MM.1S (cell line): ENCODE measurements around the gene NMNAT1.
"Not testable (repeated sequence)": the region's sequence is repeated elsewhere in the genome, so short reads cannot be mapped to it uniquely, and the experiment has no call there.

Experiments used
- DNase-seq: peaks from one replicate; pipeline ENCODE4 v3.0.0-alpha.2; 2015
- H2AFZ ChIP-seq: fragments of 300-600 bp; sonication (generic); 2 replicates; pipeline ENCODE4 v1.6.0; 2016; ENCODE audit warnings: antibody characterized with exemption, low read length
- H3F3A ChIP-seq: fragments of 300-600 bp; sonication (generic); 2 replicates; pipeline ENCODE4 v1.6.1; 2016; ENCODE audit warnings: mild to moderate bottlenecking, antibody characterized with exemption, low read length, moderate library complexity, mixed read lengths; ENCODE audit not compliant: insufficient read depth
- H3K27ac ChIP-seq: fragments of 300-600 bp; sonication (generic); 2 replicates; pipeline ENCODE4 v1.5.1; 2016; ENCODE audit warnings: mild to moderate bottlenecking, low read length
- H3K27me3 ChIP-seq: fragments of 300-600 bp; sonication (generic); replicated peaks from 2 replicates; pipeline ENCODE4 v1.6.0; 2016; ENCODE audit warnings: low read length; ENCODE audit not compliant: insufficient read depth
- H3K36me3 ChIP-seq: fragments of 300-600 bp; sonication (generic); replicated peaks from 2 replicates; pipeline ENCODE4 v1.6.1; 2016; ENCODE audit warnings: mild to moderate bottlenecking, low read length, mixed read lengths; ENCODE audit not compliant: insufficient read depth
- H3K4me1 ChIP-seq: fragments of 300-600 bp; sonication (generic); 2 replicates; pipeline ENCODE4 v1.6.1; 2016; ENCODE audit warnings: low read length, mixed read lengths
- H3K4me2 ChIP-seq: fragments of 300-600 bp; sonication (generic); 2 replicates; pipeline ENCODE4 v1.6.0; 2016; ENCODE audit warnings: low read depth, low read length
- H3K4me3 ChIP-seq: fragments of 300-600 bp; sonication (generic); 2 replicates; pipeline ENCODE4 v1.5.1; 2016; ENCODE audit warnings: low read length, mixed read lengths
- H3K79me2 ChIP-seq: fragments of 300-600 bp; sonication (generic); 2 replicates; pipeline ENCODE4 v1.6.1; 2016; ENCODE audit warnings: mixed run types, low read length, mixed read lengths
- H3K9ac ChIP-seq: fragments of 300-600 bp; sonication (generic); 2 replicates; pipeline ENCODE4 v1.6.1; 2016; ENCODE audit warnings: low read length, mixed read lengths
- H3K9me2 ChIP-seq: fragments of 300-600 bp; sonication (generic); replicated peaks from 2 replicates; pipeline ENCODE4 v1.6.1; 2016; ENCODE audit warnings: mild to moderate bottlenecking, low read length, mixed read lengths; ENCODE audit not compliant: insufficient read depth
- H3K9me3 ChIP-seq: fragments of 300-600 bp; sonication (generic); replicated peaks from 2 replicates; pipeline ENCODE4 v1.6.1; 2016; ENCODE audit warnings: mild to moderate bottlenecking, low read length, mixed read lengths; ENCODE audit not compliant: insufficient read depth
- H4K20me1 ChIP-seq: fragments of 300-600 bp; sonication (generic); 2 replicates; pipeline ENCODE4 v1.6.1; 2016; ENCODE audit warnings: mild to moderate bottlenecking, low read length, moderate library complexity, mixed read lengths; ENCODE audit not compliant: insufficient read depth
- CTCF ChIP-seq: fragments of 300-600 bp; sonication (generic); IDR thresholded peaks from 2 replicates; pipeline ENCODE4 v1.5.1; 2016; ENCODE audit warnings: antibody characterized with exemption, low read length, mixed read lengths
- EZH2 ChIP-seq: fragments of 300-600 bp; sonication (generic); optimal IDR thresholded peaks from 2 replicates; pipeline ENCODE3; 2017; ENCODE audit warnings: low read depth, mild to moderate bottlenecking, antibody characterized with exemption, low read length, mixed read lengths
- EZH2phosphoT487 ChIP-seq: fragments of 300-600 bp; sonication (generic); IDR thresholded peaks from 2 replicates; pipeline ENCODE4 v1.6.1; 2018; ENCODE audit warnings: antibody characterized with exemption, low read length

NMNAT1 gene

GRCh38 chr1:10014016-10014415 lies 70.7 kb downstream of the NMNAT1 start:
- H3F3A ChIP-seq: no peaks in the 10 kb centered on the region
- no peak overlapping the region for H3K9ac ChIP-seq
- no peak overlapping the region for H3K4me3 ChIP-seq
- no peak for DNase-seq
- H4K20me1 ChIP-seq: no peaks in the 10 kb centered on the region
- H3K4me1 ChIP-seq: no peaks in the 10 kb centered on the region
- no peak overlapping the region for H3K4me2 ChIP-seq
- no peaks in the 10 kb centered on the region for H3K9me3 ChIP-seq
- no peaks in the 10 kb centered on the region for H3K9me2 ChIP-seq
- no peaks in the 10 kb centered on the region for H3K79me2 ChIP-seq
- H3K27me3 ChIP-seq: no peaks in the 10 kb centered on the region
- no peak overlapping the region for H2AFZ ChIP-seq
- H3K36me3 ChIP-seq: no peaks in the 10 kb centered on the region
- H3K27ac ChIP-seq: no peak overlapping the region
- TF ChIP-seq EZH2phosphoT487: no peak
- no peak for TF ChIP-seq CTCF
- TF ChIP-seq EZH2: no peak

GRCh38 chr1:10019561-10019960 lies 76.3 kb downstream of the NMNAT1 start:
- no peaks in the 10 kb centered on the region for H3K4me1 ChIP-seq
- no peak overlapping the region for H3K4me3 ChIP-seq
- no peaks in the 10 kb centered on the region for H3K9me2 ChIP-seq
- H2AFZ ChIP-seq: no peak overlapping the region
- no peak overlapping the region for H3K4me2 ChIP-seq
- no peaks in the 10 kb centered on the region for H4K20me1 ChIP-seq
- no peaks in the 10 kb centered on the region for H3K36me3 ChIP-seq
- no peak overlapping the region for H3K27ac ChIP-seq
- H3K9ac ChIP-seq: no peak overlapping the region
- no peaks in the 10 kb centered on the region for H3F3A ChIP-seq
- TF ChIP-seq EZH2 (no peak), EZH2phosphoT487 (no peak), CTCF (no peak)
- no peaks in the 10 kb centered on the region for H3K27me3 ChIP-seq
- H3K79me2 ChIP-seq: no peaks in the 10 kb centered on the region
- H3K9me3 ChIP-seq: no peaks in the 10 kb centered on the region
- DNase-seq: no peak

GRCh38 chr1:10020086-10020485 lies 76.8 kb downstream of the NMNAT1 start:
- no peak for TF ChIP-seq EZH2
- TF ChIP-seq EZH2phosphoT487: no peak
- no peak for TF ChIP-seq CTCF
- Histone ChIP-seq H3K4me3 (no peak overlapping the region), H3K79me2 (no peaks in the 10 kb centered on the region), H3K36me3 (no peaks in the 10 kb centered on the region), H3K9me2 (no peaks in the 10 kb centered on the region), H3K9ac (no peak overlapping the region), H4K20me1 (no peaks in the 10 kb centered on the region), H2AFZ (no peak overlapping the region), H3K4me1 (no peaks in the 10 kb centered on the region), H3K9me3 (no peaks in the 10 kb centered on the region), H3K27ac (no peak overlapping the region), H3K27me3 (no peaks in the 10 kb centered on the region), H3F3A (no peaks in the 10 kb centered on the region), H3K4me2 (no peak overlapping the region)
- DNase-seq: no peak

- H3K9me3 ChIP-seq, H3K4me3 ChIP-seq, H3K4me2 ChIP-seq, H3K9ac ChIP-seq, H3K9me2 ChIP-seq, H3F3A ChIP-seq, H3K4me1 ChIP-seq, H3K27me3 ChIP-seq, DNase-seq, H3K27ac ChIP-seq, H3K79me2 ChIP-seq, H3K36me3 ChIP-seq, H2AFZ ChIP-seq, H4K20me1 ChIP-seq: not testable (repeated sequence)
Observed at GRCh38 chr1:10020678-10021077, 77.4 kb downstream of the NMNAT1 start.

- H3K9ac ChIP-seq, H3K36me3 ChIP-seq, H3F3A ChIP-seq, H3K4me2 ChIP-seq, H3K4me1 ChIP-seq, H3K9me3 ChIP-seq, H3K27me3 ChIP-seq, H3K27ac ChIP-seq, DNase-seq, H2AFZ ChIP-seq, H3K4me3 ChIP-seq, H3K9me2 ChIP-seq, H3K79me2 ChIP-seq, H4K20me1 ChIP-seq: not testable (repeated sequence)
Observed at GRCh38 chr1:10021992-10022391, 78.7 kb downstream of the NMNAT1 start.
